Nephron (organoid): ENCODE data around the gene ZNF593OS.

Source experiments
- H3K27ac Mint-ChIP-seq, 3 experiments: 2 replicates each; pipeline ENCODE4 v1.8.0; 2020; ENCODE audit warnings: mixed read lengths in 3 of 3, mild to moderate bottlenecking in 2 of 3, moderate library complexity in 1 of 3
- H3K27me3 Mint-ChIP-seq: 2 replicates; pipeline ENCODE4 v1.8.0; 2021; ENCODE audit warnings: low read depth, mild to moderate bottlenecking, moderate library complexity, mixed read lengths
- H3K36me3 Mint-ChIP-seq: 2 replicates; pipeline ENCODE4 v1.8.0; 2020; ENCODE audit warnings: low read depth, mixed read lengths
- H3K4me1 Mint-ChIP-seq: 2 replicates; pipeline ENCODE4 v1.8.0; 2020; ENCODE audit warnings: mixed read lengths
- H3K4me3 Mint-ChIP-seq, 3 experiments: 2 replicates each; pipeline ENCODE4 v1.8.0; 2020; ENCODE audit warnings: mild to moderate bottlenecking in 3 of 3, mixed read lengths in 3 of 3, moderate library complexity in 2 of 3
- H3K9me3 Mint-ChIP-seq: 2 replicates; pipeline ENCODE4 v1.8.0; 2020; ENCODE audit warnings: mixed read lengths
- TF ChIP-seq, protein P1 (sequence below), 3 experiments: fragments of 200-600 bp; sonication (generic); IDR thresholded peaks; one replicate each; pipeline ENCODE4 v1.5.0; 2021; ENCODE audit warnings: antibody characterized with exemption in 3 of 3; ENCODE audit not compliant: unreplicated experiment in 3 of 3

Gene ZNF593OS

DNA sequence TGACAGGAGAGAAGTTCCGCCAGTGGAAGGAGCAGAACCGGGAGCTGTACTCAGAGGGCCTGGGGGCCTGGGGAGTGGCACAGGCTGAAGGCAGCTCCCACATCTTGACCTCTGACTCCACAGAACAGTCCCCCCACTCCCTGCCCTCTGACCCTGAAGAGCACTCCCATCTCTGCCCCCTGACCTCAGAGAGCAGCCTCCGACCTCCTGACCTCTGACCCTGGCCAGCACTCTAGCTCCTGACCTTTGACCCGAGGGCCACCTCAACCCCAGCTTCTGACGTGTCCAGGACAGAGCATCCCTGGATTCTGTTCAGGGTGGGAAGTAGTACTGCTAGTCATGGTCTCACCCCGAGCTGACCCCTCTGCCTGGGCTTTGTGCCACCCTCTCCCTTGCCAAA lies 17.7 kb upstream of the ZNF593OS start:
- Mint-ChIP-seq H3K27ac (no peak overlapping the region), H3K27me3 (no peaks in the 10 kb centered on the region), H3K36me3 (no peaks in the 10 kb centered on the region), H3K4me3 (no peak overlapping the region), H3K4me1 (peaks cover 7% of the 10 kb centered on the region), H3K9me3 (no peaks in the 10 kb centered on the region)
- TF ChIP-seq, protein P1, sequence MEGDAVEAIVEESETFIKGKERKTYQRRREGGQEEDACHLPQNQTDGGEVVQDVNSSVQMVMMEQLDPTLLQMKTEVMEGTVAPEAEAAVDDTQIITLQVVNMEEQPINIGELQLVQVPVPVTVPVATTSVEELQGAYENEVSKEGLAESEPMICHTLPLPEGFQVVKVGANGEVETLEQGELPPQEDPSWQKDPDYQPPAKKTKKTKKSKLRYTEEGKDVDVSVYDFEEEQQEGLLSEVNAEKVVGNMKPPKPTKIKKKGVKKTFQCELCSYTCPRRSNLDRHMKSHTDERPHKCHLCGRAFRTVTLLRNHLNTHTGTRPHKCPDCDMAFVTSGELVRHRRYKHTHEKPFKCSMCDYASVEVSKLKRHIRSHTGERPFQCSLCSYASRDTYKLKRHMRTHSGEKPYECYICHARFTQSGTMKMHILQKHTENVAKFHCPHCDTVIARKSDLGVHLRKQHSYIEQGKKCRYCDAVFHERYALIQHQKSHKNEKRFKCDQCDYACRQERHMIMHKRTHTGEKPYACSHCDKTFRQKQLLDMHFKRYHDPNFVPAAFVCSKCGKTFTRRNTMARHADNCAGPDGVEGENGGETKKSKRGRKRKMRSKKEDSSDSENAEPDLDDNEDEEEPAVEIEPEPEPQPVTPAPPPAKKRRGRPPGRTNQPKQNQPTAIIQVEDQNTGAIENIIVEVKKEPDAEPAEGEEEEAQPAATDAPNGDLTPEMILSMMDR (IDR thresholded peaks at IDR 0.05; ENCODE audit: unreplicated experiment in 3 of 3), result no peak

DNA sequence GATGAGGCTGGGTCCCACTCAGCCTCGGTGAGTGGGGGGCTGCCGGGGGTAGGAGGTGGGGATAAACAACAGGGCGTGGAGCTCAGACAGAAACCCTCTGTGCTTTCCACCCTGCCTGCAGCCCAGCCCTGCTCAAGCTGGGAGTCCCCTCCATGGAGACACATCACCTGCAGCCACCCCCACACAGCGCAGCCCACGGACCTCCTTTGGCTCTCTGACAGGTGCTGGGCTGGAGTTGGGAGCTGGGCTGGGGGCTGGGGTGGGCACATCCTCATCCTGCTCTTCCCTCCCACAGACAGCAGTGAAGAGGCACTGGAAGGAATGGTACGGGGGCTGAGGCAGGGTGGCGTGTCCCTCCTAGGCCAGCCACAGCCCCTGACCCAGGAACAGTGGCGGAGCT lies 16.8 kb upstream of the ZNF593OS start:
- H3K27me3 Mint-ChIP-seq, result no peaks in the 10 kb centered on the region
- H3K27ac Mint-ChIP-seq, result no peak overlapping the region
- H3K9me3 Mint-ChIP-seq, result no peaks in the 10 kb centered on the region
- TF ChIP-seq, protein P1 (IDR thresholded peaks at IDR 0.05; ENCODE audit: unreplicated experiment in 3 of 3), result no peak
- no peaks in the 10 kb centered on the region for H3K36me3 Mint-ChIP-seq
- H3K4me3 Mint-ChIP-seq, result no peak overlapping the region
- peaks cover 7% of the 10 kb centered on the region for H3K4me1 Mint-ChIP-seq

DNA sequence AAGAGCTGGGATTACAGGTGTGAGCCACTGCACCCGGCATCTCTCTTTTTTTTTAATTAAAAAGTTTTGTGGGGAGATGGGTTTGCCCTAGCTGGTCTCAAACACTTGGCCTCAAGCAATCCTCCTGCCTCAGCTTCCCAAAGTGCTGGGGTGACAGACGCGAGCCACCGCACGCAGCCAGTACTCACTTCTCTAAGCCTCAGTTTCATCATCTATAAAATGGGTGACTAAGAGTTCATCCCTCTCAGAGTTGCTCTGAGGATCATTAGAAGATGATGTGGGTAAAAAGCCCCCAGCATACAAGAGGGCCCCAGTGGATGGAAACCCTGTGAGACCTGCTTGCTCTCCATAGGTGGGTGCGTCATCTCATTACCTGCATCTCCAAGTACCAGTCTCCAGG lies 16.2 kb upstream of the ZNF593OS start:
- TF ChIP-seq, protein P1 (IDR thresholded peaks at IDR 0.05; ENCODE audit: unreplicated experiment in 3 of 3), result no peak
- Mint-ChIP-seq H3K36me3 (no peaks in the 10 kb centered on the region), H3K9me3 (no peaks in the 10 kb centered on the region), H3K4me3 (no peak overlapping the region), H3K27ac (no peak overlapping the region), H3K4me1 (peaks cover 7% of the 10 kb centered on the region), H3K27me3 (no peaks in the 10 kb centered on the region)

- Mint-ChIP-seq H3K36me3 (no peaks in the 10 kb centered on the region), H3K4me1 (peaks cover 7% of the 10 kb centered on the region), H3K4me3 (no peak overlapping the region), H3K27ac (no peak overlapping the region), H3K9me3 (no peaks in the 10 kb centered on the region), H3K27me3 (no peaks in the 10 kb centered on the region)
- TF ChIP-seq, protein P1 (IDR thresholded peaks at IDR 0.05; ENCODE audit: unreplicated experiment in 3 of 3), result no peak
Measured at GRCh38 chr1:26184883-26185282, 13.3 kb upstream of the ZNF593OS start.

DNA sequence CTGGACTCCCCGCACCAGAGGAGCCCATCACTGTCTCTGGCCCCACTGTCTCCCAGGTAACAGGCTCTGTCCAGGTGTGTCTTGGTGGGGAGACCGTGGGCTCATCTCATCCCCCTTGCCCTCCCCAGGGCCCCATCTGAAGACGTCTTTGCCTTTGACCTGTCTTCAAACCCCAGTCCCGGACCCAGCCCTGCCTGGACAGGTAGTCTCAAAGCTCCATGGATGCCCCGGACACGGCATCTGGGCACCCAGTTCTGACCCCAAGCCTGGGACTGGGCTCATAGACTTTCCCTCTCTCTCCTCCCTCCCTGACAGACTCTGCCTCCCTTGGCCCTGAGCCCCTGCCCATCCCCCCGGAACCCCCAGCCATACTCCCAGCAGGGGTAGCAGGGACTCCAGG lies 12.5 kb upstream of the ZNF593OS start:
- no peaks in the 10 kb centered on the region for H3K27me3 Mint-ChIP-seq
- no peak overlapping the region for H3K27ac Mint-ChIP-seq

GRCh38 chr1:26182383-26182696 lies 10.7 kb upstream of the ZNF593OS start:
- H3K36me3 Mint-ChIP-seq, result no peaks in the 10 kb centered on the region
- H3K4me3 Mint-ChIP-seq, result no peak overlapping the region
- H3K27me3 Mint-ChIP-seq, result no peaks in the 10 kb centered on the region
- no peak overlapping the region for H3K27ac Mint-ChIP-seq
- no peaks in the 10 kb centered on the region for H3K9me3 Mint-ChIP-seq
- TF ChIP-seq, protein P1 (IDR thresholded peaks at IDR 0.05; ENCODE audit: unreplicated experiment in 3 of 3), result no peak
- peaks cover 7% of the 10 kb centered on the region for H3K4me1 Mint-ChIP-seq

More for the DNA sequence above, 12.5 kb upstream of the ZNF593OS start:
- Mint-ChIP-seq H3K36me3 (no peaks in the 10 kb centered on the region), H3K4me3 (no peak overlapping the region), H3K9me3 (no peaks in the 10 kb centered on the region), H3K4me1 (peaks cover 7% of the 10 kb centered on the region)
- TF ChIP-seq, protein P1 (IDR thresholded peaks at IDR 0.05; ENCODE audit: unreplicated experiment in 3 of 3), result no peak
